Measurements from ENCODE around the gene SLC22A4. TPM values are rescaled to one million over a fixed set of nuclear protein-coding genes. Genes with fewer than 3 reads are reported as not detected.

Gene SLC22A4
- total and polyA plus RNA-seq, 9 donors, result 2.7 to 4.5 (median 2.9) TPM

- DNase-seq, result no peak
- no CpG with 5 or more reads among the region's 1 CpG for WGBS (ENCODE audit: insufficient coverage)
- H3K4me3 ChIP-seq (ENCODE audit: low read length), result no peak overlapping the region
- H3K36me3 ChIP-seq (ENCODE audit: control insufficient read depth, insufficient read depth, low read length), result peaks cover 8% of the 10 kb centered on the region
- H3K9me3 ChIP-seq (replicated peaks; ENCODE audit: control insufficient read depth, low read depth, low read length), result peaks cover 4% of the 10 kb centered on the region
- H3K4me1 ChIP-seq (ENCODE audit: control insufficient read depth, insufficient read depth, low read length), result no peaks in the 10 kb centered on the region
- H3K27me3 ChIP-seq (ENCODE audit: control insufficient read depth, insufficient read depth, low read length), result no peaks in the 10 kb centered on the region
- no peak overlapping the region for H3K27ac ChIP-seq (ENCODE audit: low read length)
Observed at GRCh38 chr5:132353486-132353995, 59.3 kb downstream of the SLC22A4 start.

DNA sequence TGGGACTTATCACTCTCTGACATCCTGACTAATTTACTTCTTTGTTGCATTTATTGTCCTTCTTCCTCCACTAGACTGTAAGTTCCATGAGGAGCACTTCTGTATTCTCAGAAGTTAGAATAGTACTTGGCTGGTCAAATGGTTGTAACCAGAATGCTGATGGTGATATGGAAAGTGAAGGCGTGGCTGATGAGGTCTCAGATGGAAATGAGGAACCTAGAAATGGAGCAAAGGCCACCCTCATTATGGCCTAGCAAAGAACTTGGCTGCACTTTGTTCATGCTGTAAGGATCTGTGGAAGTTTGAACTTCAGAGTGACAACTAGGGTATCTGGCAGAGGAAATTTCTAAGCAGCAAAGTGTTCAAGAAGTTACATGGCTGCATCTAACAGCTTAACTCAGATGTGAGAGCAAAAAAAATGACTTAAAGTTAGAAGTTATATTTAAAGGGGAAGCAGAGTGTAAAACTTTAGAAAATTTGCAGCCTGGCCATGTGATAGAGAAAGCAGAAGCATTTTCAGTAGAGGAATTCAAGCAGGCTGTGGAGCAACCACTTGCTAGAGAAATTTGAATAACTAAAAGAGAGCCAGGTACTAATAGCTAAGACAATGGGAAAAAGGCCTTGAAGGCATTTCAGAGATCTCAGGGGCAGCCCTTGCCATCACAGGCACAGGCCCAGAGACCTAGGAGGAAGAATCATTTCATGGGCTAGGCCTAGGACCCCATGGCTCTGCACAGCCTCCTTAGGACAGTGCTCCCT is 60.4 kb downstream of the SLC22A4 start:
- H3K36me3 ChIP-seq (ENCODE audit: control insufficient read depth, insufficient read depth, low read length), result peaks cover 4% of the 10 kb centered on the region
- H3K27ac ChIP-seq (ENCODE audit: low read length), result no peak overlapping the region
- no peaks in the 10 kb centered on the region for H3K27me3 ChIP-seq (ENCODE audit: control insufficient read depth, insufficient read depth, low read length)
- H3K4me3 ChIP-seq (ENCODE audit: low read length), result no peak overlapping the region
- WGBS (ENCODE audit: insufficient coverage), result 91% methylated on average over 1 of the region's 1 CpG
- H3K9me3 ChIP-seq (replicated peaks; ENCODE audit: control insufficient read depth, low read depth, low read length), result no peaks in the 10 kb centered on the region
- H3K4me1 ChIP-seq (ENCODE audit: control insufficient read depth, insufficient read depth, low read length), result no peaks in the 10 kb centered on the region
- peak; percentile 35 for DNase-seq

DNA sequence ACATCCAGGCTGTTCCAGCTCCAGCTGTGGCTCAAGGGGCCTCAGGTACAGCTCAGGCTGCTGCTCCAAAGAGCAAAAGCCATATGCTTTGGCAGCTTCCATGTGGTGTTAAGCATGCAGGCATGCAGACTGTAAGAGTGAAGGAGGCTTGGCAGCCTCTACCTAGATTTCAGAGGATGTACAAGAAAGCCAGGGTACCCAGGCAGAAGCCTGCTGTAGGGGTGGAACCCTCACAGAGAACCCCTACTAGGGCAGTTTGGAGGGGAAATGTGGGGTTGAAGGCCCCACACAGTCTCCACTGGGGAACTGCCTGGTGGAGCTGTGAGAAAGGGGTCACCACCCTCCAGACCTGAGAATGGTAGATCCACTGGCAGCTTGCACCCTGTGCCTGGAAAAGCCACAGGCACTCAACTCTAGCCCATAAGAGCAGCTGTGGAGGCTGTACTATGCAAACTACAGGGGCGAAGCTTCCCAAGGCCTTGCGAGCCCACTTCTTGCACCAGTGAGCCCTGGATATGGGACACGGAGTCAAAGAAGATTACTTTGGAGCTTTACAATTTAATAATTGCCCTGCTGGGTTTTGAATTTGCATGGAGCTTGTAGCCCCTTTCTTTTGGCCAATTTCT is 61.1 kb downstream of the SLC22A4 start:
- no peaks in the 10 kb centered on the region for H3K27me3 ChIP-seq (ENCODE audit: control insufficient read depth, insufficient read depth, low read length)
- H3K4me3 ChIP-seq (ENCODE audit: low read length), result no peak overlapping the region
- 100% methylated on average over 1 of the region's 3 CpGs for WGBS (ENCODE audit: insufficient coverage)
- DNase-seq, result no peak
- no peaks in the 10 kb centered on the region for H3K4me1 ChIP-seq (ENCODE audit: control insufficient read depth, insufficient read depth, low read length)
- H3K36me3 ChIP-seq (ENCODE audit: control insufficient read depth, insufficient read depth, low read length), result peaks cover 4% of the 10 kb centered on the region
- no peaks in the 10 kb centered on the region for H3K9me3 ChIP-seq (replicated peaks; ENCODE audit: control insufficient read depth, low read depth, low read length)
- H3K27ac ChIP-seq (ENCODE audit: low read length), result no peak overlapping the region

- peaks cover 4% of the 10 kb centered on the region for H3K4me1 ChIP-seq (ENCODE audit: control insufficient read depth, insufficient read depth, low read length)
- H3K4me3 ChIP-seq (ENCODE audit: low read length), result no peak overlapping the region
- no peak overlapping the region for H3K27ac ChIP-seq (ENCODE audit: low read length)
- no peaks in the 10 kb centered on the region for H3K9me3 ChIP-seq (replicated peaks; ENCODE audit: control insufficient read depth, low read depth, low read length)
- DNase-seq, result no peak
- no peaks in the 10 kb centered on the region for H3K36me3 ChIP-seq (ENCODE audit: control insufficient read depth, insufficient read depth, low read length)
- WGBS (ENCODE audit: insufficient coverage), result 100% methylated on average over 1 of the region's 1 CpG
- H3K27me3 ChIP-seq (ENCODE audit: control insufficient read depth, insufficient read depth, low read length), result no peaks in the 10 kb centered on the region
Observed at GRCh38 chr5:132358775-132359174, 64.6 kb downstream of the SLC22A4 start.

DNA sequence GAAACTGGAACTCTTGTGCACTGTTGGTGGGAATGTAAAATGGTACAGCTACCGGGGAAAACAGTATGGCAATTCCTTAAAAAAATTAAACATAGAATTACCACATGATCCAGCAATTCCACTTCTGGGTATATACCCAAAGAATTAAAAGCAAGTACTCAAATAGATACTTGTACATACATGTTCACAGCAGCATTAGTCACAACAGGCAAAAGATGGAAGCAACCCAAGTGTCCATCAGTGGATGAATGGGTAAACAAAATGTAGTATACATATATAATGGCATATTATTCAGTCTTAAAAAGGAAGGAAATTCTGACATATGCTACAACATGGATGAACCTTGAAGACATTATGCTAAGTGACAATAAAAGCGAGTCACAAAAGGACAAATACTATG is 67.9 kb downstream of the SLC22A4 start:
- Histone ChIP-seq H3K27ac (ENCODE audit: low read length) (no peak overlapping the region), H3K4me1 (ENCODE audit: control insufficient read depth, insufficient read depth, low read length) (peaks cover 8% of the 10 kb centered on the region), H3K27me3 (ENCODE audit: control insufficient read depth, insufficient read depth, low read length) (no peaks in the 10 kb centered on the region), H3K4me3 (ENCODE audit: low read length) (no peak overlapping the region), H3K36me3 (ENCODE audit: control insufficient read depth, insufficient read depth, low read length) (peaks cover 4% of the 10 kb centered on the region), H3K9me3 (replicated peaks; ENCODE audit: control insufficient read depth, low read depth, low read length) (no peaks in the 10 kb centered on the region)
- no CpG with 5 or more reads among the region's 2 CpGs for WGBS (ENCODE audit: insufficient coverage)
- no peak for DNase-seq

- WGBS (ENCODE audit: insufficient coverage), result 36% methylated on average over 4 of the region's 7 CpGs
- Histone ChIP-seq H3K4me3 (ENCODE audit: low read length) (no peak overlapping the region), H3K9me3 (replicated peaks; ENCODE audit: control insufficient read depth, low read depth, low read length) (no peaks in the 10 kb centered on the region), H3K27me3 (ENCODE audit: control insufficient read depth, insufficient read depth, low read length) (no peaks in the 10 kb centered on the region), H3K27ac (ENCODE audit: low read length) (peak overlapping the region; percentile 47), H3K4me1 (ENCODE audit: control insufficient read depth, insufficient read depth, low read length) (peaks cover 8% of the 10 kb centered on the region), H3K36me3 (ENCODE audit: control insufficient read depth, insufficient read depth, low read length) (peaks cover 4% of the 10 kb centered on the region)
- peak; percentile 68 for DNase-seq
Observed at GRCh38 chr5:132363431-132364112, 69.4 kb downstream of the SLC22A4 start.

DNA sequence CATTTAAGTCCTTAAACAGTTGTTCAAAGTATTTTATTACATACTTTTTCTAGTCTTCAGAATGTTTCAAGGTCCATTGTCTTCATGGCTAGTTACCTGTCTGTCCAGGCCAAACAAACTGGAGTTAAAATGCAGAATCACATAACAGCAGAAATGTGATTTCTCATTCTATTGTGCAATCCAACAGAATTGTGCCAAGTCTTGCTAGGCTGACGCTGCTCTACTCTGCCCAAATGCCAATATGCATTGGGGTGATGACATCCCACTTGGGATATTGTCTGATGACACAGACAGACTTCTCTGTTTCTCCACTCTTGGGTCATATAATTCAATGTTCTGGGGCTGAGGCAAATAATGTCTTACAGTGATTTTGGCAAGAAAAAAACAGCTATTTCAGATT is 70.1 kb downstream of the SLC22A4 start:
- H3K4me3 ChIP-seq (ENCODE audit: low read length), result no peak overlapping the region
- no peak overlapping the region for H3K27ac ChIP-seq (ENCODE audit: low read length)
- DNase-seq, result peak; percentile 33
- 33% methylated on average over 1 of the region's 1 CpG for WGBS (ENCODE audit: insufficient coverage)
- H3K4me1 ChIP-seq (ENCODE audit: control insufficient read depth, insufficient read depth, low read length), result peaks cover 10% of the 10 kb centered on the region
- H3K36me3 ChIP-seq (ENCODE audit: control insufficient read depth, insufficient read depth, low read length), result peaks cover 4% of the 10 kb centered on the region
- H3K9me3 ChIP-seq (replicated peaks; ENCODE audit: control insufficient read depth, low read depth, low read length), result no peaks in the 10 kb centered on the region
- H3K27me3 ChIP-seq (ENCODE audit: control insufficient read depth, insufficient read depth, low read length), result no peaks in the 10 kb centered on the region

- H3K27me3 ChIP-seq (ENCODE audit: control insufficient read depth, insufficient read depth, low read length), result no peaks in the 10 kb centered on the region
- H3K9me3 ChIP-seq (replicated peaks; ENCODE audit: control insufficient read depth, low read depth, low read length), result no peaks in the 10 kb centered on the region
- no peak overlapping the region for H3K4me3 ChIP-seq (ENCODE audit: low read length)
- H3K4me1 ChIP-seq (ENCODE audit: control insufficient read depth, insufficient read depth, low read length), result peaks cover 12% of the 10 kb centered on the region
- 65% methylated on average over 3 of the region's 6 CpGs for WGBS (ENCODE audit: insufficient coverage)
- H3K36me3 ChIP-seq (ENCODE audit: control insufficient read depth, insufficient read depth, low read length), result peaks cover 4% of the 10 kb centered on the region
- no peak overlapping the region for H3K27ac ChIP-seq (ENCODE audit: low read length)
- no peak for DNase-seq
Observed at GRCh38 chr5:132365213-132365612, 71.0 kb downstream of the SLC22A4 start.

DNA sequence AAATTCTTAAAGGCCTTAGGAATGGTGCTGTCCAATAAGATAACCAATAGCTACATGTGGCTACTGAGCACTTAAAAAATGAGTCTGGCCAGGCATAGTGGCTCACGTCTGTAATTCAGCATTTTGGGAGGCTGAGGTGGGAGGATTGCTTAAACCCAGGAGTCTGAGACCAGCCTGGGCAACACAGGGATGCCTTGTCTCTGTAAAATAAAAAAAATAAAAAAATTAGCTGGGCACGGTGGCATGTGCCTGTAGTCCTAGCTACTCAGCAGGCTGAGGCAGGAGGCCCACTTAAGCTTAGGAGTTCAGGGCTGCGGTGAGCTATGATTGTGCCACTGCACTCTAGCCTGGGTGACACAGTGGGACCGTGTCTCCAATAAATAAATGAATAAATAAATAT is 74.0 kb downstream of the SLC22A4 start:
- 100% methylated on average over 2 of the region's 4 CpGs for WGBS (ENCODE audit: insufficient coverage)
- Histone ChIP-seq H3K9me3 (replicated peaks; ENCODE audit: control insufficient read depth, low read depth, low read length) (no peaks in the 10 kb centered on the region), H3K27me3 (ENCODE audit: control insufficient read depth, insufficient read depth, low read length) (no peaks in the 10 kb centered on the region), H3K27ac (ENCODE audit: low read length) (no peak overlapping the region), H3K4me3 (ENCODE audit: low read length) (no peak overlapping the region), H3K4me1 (ENCODE audit: control insufficient read depth, insufficient read depth, low read length) (peaks cover 23% of the 10 kb centered on the region), H3K36me3 (ENCODE audit: control insufficient read depth, insufficient read depth, low read length) (peaks cover 9% of the 10 kb centered on the region)
- DNase-seq, result no peak

- Histone ChIP-seq H3K4me3 (ENCODE audit: low read length) (peak overlapping the region; percentile 66), H3K27ac (ENCODE audit: low read length) (peak overlapping the region; percentile 54)
- 0% methylated on average over 3 of the region's 9 CpGs for WGBS (ENCODE audit: insufficient coverage)
Observed at GRCh38 chr5:132369007-132369473, 74.8 kb downstream of the SLC22A4 start.

More at GRCh38 chr5:132369007-132369473, 74.8 kb downstream of the SLC22A4 start:
- Histone ChIP-seq H3K36me3 (ENCODE audit: control insufficient read depth, insufficient read depth, low read length) (peaks cover 9% of the 10 kb centered on the region), H3K4me1 (ENCODE audit: control insufficient read depth, insufficient read depth, low read length) (peaks cover 21% of the 10 kb centered on the region), H3K27me3 (ENCODE audit: control insufficient read depth, insufficient read depth, low read length) (no peaks in the 10 kb centered on the region), H3K9me3 (replicated peaks; ENCODE audit: control insufficient read depth, low read depth, low read length) (no peaks in the 10 kb centered on the region)
- no peak for DNase-seq

All from muscle of leg (tissue), 11 donors.